Hepatocyte (in vitro differentiated cells): Measurements from ENCODE around the gene TMIGD3.

ENCODE experiments used
- CTCF ChIP-seq: fragments of 200-600 bp; sonication (generic); IDR thresholded peaks from 2 replicates; pipeline ENCODE4 v1.5.1; 2016; ENCODE audit warnings: antibody characterized with exemption, mild to moderate bottlenecking; ENCODE audit not compliant: poor library complexity
- EZH2 ChIP-seq: fragments of 200-600 bp; sonication (generic); IDR thresholded peaks from 2 replicates; pipeline ENCODE4 v1.6.1; 2016; ENCODE audit warnings: antibody characterized with exemption, mild to moderate bottlenecking, borderline replicate concordance
- EZH2phosphoT487 ChIP-seq: fragments of 200-600 bp; sonication (generic); IDR thresholded peaks from one replicate; pipeline ENCODE4 v1.6.1; 2018; ENCODE audit warnings: antibody characterized with exemption, mild to moderate bottlenecking, low read depth, moderate library complexity; ENCODE audit not compliant: unreplicated experiment, severe bottlenecking

- no peak for TF ChIP-seq CTCF
- TF ChIP-seq EZH2 = no peak
- TF ChIP-seq EZH2phosphoT487 = no peak
Measured at GRCh38 chr1:111450185-111450584, 53.2 kb downstream of the TMIGD3 start.
